Measurements from ENCODE around the gene MUC6.
"Not testable (repeated sequence)": the region's sequence is repeated elsewhere in the genome, so short reads cannot be mapped to it uniquely, and the experiment has no call there.

The MUC6 gene

DNA sequence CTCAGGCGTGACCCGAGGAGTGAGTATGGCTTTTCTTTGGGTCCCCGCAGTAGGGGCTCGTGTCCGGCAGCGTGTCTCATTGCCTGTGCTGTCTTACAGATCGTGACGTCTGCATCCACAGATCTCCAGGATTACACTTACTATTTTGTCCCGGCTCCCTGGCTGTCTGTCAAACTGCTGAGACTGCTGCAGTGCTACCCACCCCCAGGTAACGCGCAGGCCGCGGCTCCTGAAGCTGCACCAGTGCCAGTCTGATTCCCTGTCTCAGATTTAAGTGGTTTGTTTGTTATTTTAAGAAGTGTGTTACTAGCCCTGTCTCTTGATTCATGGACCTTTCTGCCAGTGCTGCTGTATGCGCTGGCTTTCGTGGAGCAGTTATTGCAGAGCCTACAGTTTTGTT lies 52.0 kb downstream of the MUC6 start:
- DNase-seq = no peak

GRCh38 chr11:981764-982163 lies 54.8 kb downstream of the MUC6 start:
- no peak for DNase-seq

- no peak for DNase-seq
Observed at GRCh38 chr11:980438-981357, 55.8 kb downstream of the MUC6 start.

DNA sequence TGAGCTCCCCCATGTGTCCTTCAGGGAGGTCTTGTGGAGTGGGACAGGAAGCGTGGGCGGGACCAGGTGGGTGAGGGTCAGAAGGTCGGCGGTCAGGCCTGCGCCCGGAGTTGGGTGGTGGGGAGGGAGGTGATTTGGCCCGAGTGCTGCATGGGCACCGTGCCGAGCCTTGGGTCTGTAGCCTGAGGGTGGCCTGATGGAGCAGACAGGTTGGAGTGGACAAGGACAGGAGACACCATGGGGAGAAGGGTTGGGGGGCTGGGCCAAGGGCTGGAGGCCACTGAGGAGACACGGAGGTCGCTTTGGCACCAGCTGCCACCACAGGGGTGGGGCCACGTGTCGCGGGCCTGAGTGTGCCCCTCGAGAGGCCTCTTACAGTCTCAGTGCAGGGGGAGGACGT lies 57.7 kb downstream of the MUC6 start:
- no peak for DNase-seq

- DNase-seq = no peak
Observed at GRCh38 chr11:977830-978720, 58.4 kb downstream of the MUC6 start.

DNA sequence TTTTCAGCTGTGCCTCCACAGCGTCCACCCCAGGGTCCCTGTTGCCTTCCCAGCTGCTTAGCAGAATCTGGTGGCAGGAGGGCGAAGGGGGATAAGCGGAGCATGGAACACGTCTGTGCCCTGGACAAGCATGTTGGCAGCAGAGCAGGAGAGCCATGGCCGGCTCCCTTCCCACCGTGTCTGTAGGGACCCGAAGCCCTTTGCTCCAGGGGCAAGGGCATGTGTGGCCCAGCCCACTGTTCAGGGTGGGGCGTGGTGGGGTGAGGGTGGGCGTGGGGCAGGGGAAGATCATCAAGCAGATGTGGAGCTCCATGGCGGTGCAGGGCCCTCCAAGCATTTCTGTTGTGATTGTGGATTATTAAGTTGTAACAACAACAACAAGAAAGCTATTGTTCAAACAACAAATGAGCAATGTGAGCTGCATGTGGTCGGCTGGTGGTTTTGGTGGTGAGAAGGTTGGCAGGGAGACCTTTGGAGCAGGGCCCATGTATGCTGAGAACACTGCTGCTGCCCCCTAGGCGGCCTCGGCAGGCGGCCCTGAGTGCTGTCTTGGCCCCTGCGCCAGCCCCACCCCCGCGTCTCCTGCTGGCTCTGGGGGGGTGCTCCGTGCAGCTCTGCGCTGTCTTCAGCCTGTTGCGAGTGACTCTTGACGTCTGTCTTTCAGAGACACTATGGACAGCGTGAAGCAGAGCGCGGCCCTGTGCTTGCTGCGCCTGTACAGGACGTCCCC lies 59.9 kb downstream of the MUC6 start:
- no peak for DNase-seq

DNA sequence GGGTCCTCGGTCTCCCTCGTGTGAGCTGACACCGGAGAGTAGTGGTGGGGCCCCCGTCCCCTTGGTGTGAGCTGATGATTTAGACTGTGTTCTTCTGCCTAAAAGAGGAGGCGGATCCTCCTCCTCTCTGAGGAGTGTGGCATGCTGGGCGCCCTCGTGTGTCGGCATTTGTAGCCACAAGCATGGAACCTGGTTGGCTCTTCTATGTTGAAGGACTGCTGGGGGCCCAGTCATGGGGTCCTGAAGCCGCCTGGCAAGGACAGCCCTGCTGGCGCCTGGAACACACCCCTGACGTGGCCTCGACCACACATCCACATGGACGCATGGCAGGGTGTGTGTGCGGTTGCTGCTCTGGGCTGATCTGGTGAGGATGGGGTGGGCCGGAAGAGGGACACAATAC lies 60.7 kb downstream of the MUC6 start:
- DNase-seq = no peak

DNA sequence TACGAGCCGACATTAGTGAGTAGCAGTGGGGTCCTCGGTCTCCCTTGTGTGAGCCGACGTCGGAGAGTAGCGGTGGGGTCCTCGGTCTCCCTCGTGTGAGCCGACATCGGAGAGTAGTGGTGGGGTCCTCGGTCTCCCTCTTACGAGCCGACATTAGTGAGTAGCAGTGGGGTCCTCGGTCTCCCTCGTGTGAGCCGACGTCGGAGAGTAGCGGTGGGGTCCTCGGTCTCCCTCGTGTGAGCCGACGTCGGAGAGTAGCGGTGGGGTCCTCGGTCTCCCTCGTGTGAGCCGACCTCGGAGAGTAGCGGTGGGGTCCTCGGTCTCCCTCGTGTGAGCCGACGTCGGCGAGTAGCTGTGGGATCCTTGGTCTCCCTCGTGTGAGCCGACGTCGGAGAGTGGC lies 61.1 kb downstream of the MUC6 start:
- DNase-seq = not testable (repeated sequence)

- DNase-seq = no peak
Observed at GRCh38 chr11:973237-973636, 63.3 kb downstream of the MUC6 start.

- no peak for DNase-seq
Observed at GRCh38 chr11:972523-973211, 63.9 kb downstream of the MUC6 start.

DNA sequence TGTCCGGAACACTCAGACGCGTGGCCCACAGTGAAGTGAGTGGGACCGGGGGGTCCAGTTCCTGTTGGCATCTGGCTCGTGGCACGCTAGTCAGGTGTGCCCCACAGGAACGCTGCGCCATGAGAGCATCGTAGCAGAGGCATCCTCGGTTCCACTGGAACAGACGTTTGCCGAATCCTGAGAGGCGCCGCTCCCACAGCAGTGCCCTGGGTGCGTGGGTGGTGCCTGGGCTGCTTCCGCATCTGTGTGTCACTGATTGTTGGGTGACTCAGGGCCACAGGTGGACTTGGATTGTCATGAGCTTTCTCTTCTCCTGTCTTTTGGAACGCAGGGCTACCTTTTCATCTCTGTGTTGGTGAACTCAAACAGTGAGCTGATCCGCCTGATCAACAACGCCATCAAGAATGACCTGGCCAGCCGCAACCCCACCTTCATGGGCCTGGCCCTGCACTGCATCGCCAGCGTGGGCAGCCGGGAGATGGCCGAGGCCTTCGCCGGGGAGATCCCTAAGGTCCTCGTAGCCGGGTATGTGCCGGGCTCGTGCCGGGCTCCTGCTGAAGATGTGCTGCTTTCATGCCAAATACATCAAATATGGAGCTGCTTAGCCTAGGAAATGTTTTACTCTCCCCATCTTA lies 64.7 kb downstream of the MUC6 start:
- no peak for DNase-seq

DNA sequence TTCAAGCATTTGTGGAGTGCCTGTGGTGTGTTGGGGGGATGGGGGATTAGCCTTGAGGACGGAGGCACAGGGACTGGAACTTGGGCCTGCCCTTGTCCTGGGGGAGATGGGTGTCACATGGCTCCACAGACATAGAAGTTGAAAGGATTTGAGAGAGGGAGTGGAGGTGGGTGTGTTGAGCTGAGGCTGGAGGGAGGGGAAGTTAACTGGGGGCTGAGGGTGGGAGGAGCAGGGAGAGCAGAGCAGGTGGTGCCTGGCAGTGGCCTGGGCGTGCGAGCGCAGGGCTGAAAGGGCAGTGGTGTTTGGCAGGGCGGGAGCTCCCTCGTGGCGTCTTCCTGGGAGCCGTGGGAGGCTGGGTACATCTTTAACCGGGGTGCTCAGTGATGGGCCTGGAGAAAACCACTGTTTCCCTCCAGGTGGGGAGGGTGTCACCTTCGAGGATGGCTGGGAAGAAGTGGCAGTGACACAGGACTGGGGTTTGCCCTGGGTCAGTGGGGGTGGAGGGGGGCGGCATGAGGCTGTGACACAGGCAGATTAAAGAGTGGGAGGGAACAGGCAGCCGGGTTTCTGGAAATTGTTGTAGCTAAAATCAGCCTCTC lies 65.3 kb downstream of the MUC6 start:
- DNase-seq = no peak

DNA sequence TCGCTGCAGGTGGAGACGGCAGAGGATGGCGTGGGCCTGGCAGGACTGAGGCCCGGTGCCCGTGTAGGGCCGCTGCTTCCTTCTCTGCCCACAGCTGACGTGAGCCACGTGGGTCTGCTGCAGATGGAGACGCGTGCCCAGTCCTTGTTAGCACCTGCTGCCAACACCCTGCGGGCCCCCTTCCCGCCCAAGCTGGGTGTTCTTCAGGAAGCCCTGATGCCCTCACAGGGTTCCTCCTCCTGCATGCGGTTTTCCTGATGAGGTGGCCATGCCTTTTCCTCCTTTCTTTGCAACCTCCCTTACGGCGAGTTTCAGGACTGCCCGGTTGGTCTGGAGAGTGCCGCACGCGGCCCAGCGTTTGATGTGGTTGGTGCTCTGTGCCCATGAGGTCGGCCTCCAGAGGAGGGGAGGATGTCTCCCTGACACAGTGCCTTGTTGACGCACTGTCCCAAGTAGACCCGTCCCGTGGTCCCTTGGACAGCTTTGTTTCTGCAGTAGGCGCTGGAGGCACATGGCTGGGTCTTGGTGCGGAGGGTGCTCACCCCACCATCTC lies 66.1 kb downstream of the MUC6 start:
- DNase-seq = no peak

- no peak for DNase-seq
Observed at GRCh38 chr11:969651-970205, 66.8 kb downstream of the MUC6 start.

DNA sequence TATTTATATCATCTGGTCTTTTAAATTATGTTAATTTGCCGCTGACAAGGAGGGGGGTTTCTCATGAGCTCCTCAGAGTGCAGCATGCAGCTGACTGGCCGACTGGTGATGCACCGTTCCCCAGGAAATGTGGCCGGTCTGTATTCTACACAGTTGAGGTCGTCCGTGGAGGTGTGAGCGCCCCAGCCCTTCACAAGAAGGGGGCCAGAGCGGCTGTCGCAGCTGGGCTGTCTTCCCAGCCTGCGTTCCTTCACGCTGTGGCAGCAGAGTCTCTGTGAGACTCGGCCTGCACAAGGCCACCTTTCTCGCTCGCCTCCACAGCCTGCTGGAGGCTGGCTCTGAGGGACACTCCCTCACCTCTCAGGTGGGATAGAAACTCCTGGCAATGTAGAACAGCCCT lies 67.7 kb downstream of the MUC6 start:
- no peak for DNase-seq

DNA sequence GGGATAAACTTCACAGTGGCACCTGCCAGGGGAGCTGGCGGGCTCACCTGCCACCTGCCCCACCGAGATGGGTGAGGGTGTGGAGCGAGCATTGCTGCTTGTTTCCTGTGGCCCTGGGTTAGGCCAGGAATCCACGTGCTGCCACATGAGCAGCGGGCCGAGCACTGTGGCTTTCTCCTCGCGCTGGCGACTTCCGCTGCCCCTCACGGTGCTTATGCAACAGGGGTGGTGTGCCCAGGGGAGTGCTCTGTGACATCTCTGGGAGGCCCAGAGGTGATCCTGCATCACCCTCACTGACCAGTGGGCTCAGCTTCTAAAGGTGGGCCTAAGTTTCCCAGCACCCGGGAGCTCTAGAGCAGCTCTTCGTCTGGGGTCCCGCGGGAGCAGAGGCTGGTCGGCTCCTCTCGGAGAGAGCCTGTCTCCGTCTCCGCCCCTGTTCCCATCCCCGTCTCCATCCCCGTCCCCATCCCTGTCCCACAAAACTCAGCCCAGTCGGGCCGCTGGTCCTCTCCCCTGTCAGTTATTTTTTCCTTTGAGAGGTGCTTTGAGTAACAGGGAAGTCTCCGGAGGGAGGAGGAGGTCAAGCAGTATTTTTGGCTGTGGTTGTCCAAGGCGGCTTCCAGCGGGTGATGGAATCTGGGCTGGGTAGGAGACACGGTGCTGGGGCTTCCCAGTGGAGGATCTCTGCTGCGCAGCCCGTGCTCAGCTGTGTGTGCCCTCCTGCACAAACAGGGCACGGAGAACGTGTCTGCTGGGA lies 68.3 kb downstream of the MUC6 start:
- no peak for DNase-seq

- no peak for DNase-seq
Observed at GRCh38 chr11:965206-965775, 71.2 kb downstream of the MUC6 start.

- no peak for DNase-seq
Observed at GRCh38 chr11:963852-964251, 72.7 kb downstream of the MUC6 start.
